ENCODE results near the gene MYL6.
"Not testable (repeated sequence)": the region's sequence is repeated elsewhere in the genome, so short reads cannot be mapped to it uniquely, and the experiment has no call there.

MYL6 gene

DNA sequence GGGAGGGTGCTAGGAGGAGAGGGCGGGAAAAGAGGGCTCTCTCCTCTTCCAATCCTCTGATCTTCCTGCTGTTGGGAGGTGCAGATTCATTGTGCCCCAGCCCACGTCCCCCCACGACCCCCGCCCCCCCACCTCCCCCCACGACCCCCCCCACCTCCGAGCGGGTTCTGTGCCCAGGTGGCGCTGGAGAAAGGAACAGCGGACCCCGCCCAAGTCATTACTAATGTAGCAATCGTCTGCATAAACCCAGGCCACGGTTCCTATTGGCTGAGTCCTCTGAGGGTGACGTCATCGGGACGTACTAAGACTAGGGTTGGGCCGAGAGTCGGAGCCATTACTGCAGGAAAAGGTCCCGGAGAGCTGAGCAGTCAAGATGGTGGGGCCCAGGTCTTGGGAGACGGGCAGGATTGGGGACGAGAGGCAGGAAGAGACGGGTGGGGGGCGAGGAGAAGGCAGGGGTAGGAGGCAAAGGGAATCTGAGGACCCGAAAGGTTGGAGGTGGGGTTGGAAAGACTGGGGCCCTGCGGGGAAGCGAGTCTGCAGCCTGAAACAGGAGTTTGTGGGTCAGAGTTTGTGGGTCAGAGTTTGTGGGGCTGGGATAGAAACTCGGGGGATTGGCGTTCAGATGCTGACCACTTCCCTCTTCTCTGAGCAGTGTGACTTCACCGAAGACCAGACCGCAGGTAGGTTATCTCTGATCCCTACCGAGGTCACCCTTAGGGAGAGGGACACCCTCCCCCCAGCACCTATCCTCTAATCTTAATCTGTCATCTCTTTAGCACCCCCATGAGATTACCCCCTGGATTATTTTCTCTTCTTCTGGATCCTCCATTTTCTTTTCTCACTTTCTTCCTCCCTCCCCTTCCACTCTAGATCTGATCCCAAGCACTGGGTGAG is at the start of gene MYL6:
TSS of gene MYL6 (plus strand) at position 331 of the 897 bp plus-strand sequence. CDS start at position 374, 43 bp downstream.
- peak; percentile 98 for DNase-seq (ENCODE audit: low read depth, low spot score)

DNA sequence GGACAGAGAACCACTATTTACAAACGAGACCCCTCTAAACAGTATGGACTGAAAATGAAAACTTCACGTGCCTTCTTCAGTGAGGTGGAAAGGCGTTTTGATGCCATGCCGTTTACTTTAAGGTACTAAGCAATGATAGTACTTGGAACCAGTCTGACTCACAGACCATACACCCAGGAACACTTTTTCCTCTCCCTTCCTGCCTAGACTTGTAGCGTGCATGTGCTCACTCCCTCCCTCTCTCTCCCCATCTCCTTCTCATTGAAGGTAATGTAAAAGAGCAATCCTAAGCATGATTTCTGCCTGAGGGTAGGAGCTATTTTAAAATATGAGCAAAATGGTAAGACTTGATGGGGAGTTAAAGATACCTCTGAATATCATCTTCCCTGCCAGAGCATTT is 47.6 kb upstream of the MYL6 start:
- no peak for DNase-seq (ENCODE audit: low read depth, low spot score)

DNA sequence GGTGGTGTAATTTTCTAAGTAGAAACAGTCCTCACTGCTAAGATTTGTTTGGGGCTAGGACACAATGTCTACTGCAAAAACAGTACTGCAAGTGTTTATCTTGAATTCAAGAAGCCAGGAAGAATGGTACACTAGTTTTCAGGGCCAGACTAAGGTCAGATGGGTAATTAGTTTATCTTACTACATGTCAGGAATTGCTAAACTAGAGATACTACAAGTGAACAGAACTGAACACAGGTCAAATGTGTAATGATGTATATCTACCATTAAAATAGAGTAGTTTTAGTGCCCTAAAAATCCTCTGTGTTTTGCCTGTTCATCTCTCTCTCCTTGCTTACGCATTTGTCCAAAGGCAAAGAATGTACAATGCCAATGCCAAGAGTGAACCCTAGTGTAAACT is 44.1 kb upstream of the MYL6 start:
- no peak for DNase-seq (ENCODE audit: low read depth, low spot score)

DNA sequence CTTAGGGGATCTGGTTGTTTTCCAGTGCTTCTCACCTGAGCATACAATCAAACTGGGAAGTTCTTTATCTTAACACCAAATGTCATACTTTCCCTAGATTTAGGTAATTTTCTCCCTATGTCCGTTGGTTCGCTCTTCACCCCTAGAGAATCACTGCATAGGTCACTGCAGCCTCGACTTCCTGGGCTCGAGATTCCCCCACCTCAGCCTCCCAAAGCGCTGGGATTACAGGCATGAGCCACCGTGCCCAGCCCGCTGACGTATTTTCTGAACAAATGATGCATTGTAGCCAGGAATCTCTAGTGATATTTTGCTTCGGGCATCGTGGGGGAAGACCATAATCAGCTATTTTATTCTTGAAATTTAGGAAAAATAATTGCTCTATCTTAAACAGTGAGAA is 42.8 kb upstream of the MYL6 start:
- DNase-seq (ENCODE audit: low read depth, low spot score) = peak; percentile 28

DNA sequence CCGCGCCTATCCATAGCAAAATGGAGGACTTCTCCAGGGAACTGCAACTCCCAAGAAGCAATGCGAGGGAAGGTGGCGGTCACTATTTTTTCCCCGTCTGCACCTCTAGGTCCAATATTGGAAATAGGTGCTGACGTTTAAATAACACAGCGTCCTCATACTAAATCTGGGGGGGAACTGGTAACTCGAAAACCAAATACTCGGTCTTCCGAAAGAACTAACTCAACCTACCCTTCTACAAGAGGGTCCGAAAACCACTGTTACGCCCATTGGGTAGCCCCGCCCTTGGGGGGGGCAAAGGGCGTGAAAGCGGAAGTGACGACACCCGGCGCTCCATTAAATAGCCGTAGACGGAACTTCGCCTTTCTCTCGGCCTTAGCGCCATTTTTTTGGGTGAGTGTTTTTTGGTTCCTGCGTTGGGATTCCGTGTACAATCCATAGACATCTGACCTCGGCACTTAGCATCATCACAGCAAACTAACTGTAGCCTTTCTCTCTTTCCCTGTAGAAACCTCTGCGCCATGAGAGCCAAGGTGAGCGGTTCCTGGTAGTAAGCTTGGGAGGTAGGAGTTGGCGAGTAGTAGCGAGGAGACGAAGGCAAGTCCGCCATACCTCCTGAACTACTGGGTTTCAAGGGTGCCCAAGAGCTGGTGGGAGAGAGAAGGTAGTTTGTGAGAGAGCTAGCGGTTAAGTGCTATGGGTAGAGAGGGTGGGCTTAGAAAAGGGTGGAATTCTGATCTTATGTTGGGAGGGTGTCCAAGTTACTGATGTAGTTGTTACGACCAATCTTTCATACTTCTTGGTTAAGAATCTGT is 41.7 kb upstream of the MYL6 start, which contains the start of gene RPL41:
TSS of gene RPL41 (plus strand) at position 367 of the 815 bp plus-strand sequence.
- peak; percentile 97 for DNase-seq (ENCODE audit: low read depth, low spot score)

DNA sequence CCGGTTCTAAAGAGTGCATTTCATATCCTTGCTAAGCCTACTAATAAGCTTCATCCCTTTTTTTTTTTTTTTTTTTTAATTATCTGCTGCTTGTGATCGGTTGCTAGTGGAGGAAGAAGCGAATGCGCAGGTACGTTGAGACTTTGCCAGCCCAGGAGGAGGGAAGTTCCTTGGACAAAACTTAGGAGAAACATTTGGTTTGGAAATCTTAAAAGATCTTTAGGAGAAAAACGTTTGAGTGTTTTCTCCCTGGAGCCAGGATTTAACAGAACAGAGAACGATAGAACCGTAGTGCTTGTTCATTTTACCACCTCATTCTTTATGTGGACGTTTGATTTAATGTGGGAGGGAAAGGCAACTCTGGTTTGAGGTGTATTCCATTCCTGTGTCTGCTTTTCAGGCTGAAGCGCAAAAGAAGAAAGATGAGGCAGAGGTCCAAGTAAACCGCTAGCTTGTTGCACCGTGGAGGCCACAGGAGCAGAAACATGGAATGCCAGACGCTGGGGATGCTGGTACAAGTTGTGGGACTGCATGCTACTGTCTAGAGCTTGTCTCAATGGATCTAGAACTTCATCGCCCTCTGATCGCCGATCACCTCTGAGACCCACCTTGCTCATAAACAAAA is 41.0 kb upstream of the MYL6 start:
- DNase-seq (ENCODE audit: low read depth, low spot score) = not testable (repeated sequence)

DNA sequence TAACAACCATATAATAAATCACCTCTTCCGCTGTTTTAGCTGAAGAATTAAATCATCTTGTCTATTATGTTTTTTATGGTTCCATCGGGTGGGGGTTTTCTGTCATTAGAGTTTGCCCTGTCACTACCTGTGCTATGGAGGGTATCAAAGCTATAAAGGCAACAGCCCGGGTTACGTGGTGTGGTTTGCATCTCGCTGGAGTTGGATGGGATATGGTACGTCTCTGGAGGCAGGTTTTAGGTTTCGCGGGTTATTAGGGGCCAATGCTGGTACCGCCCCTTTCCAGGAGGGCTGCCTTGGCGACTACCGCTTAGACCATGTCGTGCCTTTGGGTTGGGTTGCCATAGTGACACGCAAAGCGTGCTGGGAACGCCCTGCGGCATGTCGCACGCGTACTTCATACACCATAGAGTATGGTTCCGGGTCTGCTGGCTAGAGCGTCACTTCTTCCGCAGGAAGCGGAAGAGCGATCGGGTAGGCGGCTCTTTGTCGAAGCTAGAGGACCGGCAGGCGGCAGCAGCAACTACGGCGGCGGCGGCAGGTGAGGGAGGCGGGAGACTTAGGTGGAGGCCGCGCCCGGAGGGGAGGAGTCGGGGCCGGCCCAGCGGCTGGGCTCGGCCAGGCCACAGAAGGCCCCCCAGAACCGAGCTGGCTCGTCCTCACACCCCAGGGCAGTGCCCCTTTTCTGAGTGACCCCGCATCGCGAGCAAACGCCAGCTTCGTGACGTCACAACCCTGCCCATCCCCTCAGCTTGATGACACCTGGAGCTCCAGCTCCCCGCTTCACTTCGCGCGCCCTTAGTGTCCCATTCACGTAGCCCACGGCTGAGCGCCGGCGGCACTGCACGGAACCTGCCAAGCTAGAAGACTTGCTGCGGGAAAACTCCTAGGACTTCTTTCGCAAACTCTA is 40.1 kb upstream of the MYL6 start, which contains the start of gene ZC3H10:
TSS of gene ZC3H10 (plus strand) at position 489 of the 910 bp plus-strand sequence. CDS start 2,297 bp downstream, outside the sequence.
- DNase-seq (ENCODE audit: low read depth, low spot score) = peak; percentile 100

DNA sequence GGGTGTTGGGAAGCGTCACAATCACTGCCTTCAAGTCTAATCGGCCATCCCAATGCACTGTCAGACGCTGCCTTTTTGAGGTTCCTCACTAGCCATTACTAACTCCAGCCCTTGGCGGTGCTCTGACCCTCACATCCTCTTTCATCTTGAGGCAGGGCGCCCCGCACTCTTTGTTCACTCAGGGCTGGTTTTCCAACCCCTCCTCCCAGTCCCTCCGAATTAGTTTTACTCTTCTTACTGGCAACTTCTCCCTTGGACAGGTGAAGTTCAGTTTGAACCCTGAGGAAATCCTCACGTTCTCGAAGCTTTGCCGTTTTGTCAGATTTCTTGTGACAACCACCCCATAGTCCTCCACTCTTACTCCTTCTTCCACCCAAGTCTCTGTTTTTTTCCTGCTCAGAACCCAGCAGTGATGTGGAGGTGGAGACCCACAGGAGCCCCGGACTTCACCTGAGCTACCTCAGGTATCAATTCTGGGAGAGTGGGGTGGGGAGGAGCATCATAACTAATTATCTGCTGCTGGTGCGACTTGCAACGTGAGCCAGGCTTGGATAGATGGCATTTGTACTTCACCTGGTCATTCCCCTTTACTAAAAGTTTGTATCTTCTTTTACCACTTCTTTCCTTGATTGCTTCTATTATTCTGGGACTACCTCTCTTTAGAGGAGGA is 39.3 kb upstream of the MYL6 start:
- DNase-seq (ENCODE audit: low read depth, low spot score) = no peak

DNA sequence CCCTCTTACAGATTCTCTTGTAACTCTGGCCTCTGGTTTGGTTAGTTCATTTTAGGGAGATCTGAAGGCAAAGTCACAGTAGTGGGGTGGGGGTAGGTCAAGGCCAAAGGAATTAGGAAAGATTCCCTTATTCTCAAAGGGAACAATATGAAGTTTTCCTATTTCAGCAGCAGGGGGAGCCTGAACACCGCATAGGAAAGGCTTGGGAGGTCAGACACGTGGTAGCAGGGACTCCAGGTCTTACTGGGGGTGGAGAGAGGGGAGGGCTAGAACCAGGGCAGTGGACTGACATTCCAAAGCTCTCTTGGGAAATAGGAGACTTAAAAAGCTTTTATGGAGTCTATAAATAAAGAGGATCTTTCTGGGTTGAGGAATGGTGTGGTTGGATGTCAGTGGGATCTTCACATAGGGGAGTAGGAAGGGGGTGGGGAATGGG is 38.8 kb upstream of the MYL6 start:
- peak; percentile 90 for DNase-seq (ENCODE audit: low read depth, low spot score)

DNA sequence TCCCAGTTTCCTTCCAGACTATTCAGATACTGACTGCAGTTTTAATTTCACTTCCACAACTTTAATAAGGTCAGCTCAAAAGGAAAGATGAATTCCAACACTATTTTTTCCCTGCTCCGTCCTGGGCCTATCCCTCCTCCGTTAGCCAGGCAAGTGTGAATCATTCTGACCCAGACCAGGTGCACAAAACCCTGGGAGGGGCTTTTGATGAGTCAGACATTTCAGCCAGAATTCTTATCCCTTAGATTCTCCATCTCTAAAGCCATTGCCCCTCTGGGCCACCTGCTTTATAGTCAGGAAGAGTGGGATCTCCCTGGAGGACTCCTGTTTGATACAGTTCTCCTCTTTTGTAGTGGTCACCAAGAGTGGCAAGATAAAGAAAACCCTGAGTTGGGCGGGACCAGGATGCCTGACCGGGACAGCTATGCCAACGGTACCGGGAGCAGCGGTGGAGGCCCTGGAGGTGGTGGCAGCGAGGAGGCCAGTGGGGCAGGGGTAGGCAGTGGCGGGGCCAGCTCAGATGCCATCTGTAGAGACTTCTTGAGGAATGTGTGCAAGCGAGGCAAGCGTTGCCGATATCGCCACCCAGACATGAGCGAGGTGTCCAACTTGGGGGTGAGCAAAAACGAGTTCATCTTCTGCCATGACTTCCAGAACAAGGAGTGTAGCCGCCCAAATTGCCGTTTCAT is 37.9 kb upstream of the MYL6 start:
- peak; percentile 45 for DNase-seq (ENCODE audit: low read depth, low spot score)

DNA sequence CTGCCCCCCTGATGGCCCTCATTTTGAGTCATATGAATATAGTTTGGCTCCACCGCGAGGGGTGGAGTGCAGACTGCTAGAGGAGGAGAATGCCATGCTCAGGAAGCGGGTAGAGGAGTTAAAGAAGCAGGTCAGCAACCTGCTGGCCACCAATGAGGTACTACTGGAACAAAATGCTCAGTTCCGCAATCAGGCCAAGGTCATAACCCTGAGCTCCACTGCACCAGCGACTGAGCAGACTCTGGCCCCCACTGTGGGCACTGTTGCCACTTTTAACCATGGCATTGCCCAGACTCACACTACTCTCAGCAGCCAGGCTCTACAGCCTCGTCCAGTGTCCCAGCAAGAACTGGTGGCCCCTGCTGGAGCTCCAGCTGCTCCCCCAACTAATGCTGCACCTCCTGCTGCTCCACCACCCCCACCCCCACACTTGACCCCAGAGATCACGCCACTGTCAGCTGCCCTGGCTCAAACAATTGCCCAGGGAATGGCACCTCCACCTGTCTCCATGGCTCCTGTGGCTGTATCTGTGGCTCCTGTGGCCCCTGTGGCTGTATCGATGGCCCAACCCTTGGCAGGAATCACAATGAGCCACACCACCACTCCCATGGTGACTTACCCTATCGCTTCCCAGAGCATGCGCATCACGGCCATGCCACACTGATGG is 36.8 kb upstream of the MYL6 start:
- DNase-seq (ENCODE audit: low read depth, low spot score) = no peak

DNA sequence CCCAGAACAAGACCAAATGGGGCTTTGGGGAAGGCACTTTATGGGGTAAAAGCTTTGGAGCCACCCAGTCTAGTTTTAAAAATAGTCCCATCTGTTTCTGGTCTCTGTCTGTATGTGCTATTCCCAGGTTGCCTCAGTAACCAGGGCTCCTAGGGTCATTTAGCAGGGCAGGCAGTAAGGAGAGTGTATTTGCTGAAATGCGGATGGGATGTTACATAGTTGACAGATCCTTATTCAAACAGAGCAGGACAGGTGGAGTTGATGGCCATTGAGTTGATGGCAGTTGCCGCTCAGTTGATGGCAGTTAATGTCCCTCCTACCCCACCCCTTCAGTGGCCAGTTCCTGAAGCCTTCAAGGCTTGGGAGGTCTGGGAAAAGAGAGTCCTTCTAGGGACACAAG is 35.5 kb upstream of the MYL6 start:
- DNase-seq (ENCODE audit: low read depth, low spot score) = no peak

DNA sequence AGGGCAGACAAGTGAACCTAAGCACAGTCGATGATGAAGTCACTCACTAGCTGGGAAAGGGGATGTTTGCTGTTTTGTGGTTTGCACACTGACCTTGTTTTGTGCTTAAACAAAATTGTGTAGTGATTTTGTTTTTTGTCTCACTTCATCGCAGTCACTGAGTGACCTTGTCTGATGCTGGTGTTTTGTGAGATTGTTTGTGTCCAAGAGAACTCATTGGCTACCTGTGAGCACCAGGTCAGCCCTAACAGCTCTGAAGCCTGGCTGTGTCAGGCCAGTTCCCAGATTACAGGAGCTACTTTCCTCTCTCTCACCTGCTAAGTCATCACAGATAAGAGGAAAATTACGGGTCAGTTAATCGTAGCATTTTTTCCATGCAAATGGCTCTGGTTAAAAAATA is 34.0 kb upstream of the MYL6 start:
- no peak for DNase-seq (ENCODE audit: low read depth, low spot score)

DNA sequence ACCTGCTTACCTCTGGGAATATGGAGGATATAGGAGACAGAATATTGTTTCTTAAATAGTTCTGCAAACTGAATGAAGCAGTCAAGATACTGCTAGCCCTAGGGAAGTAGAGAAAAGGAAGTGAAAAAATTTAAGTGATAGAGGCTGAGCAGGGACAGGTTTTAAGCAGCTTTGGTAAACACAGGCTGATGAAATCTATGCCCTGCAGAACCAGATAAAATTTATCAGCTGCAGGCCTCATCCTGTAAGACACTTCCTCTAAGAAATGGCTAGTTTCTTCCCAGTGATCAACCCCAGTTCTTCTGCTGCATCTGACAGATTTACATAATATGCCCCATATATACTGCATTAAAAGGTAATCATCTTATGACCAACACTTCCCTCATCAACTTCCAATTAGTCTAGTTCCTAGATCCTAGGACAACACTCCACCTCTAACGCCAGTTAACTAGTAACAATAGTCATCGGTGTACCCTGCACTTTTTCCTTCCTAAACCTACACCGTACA is 31.4 kb upstream of the MYL6 start:
- DNase-seq (ENCODE audit: low read depth, low spot score) = no peak

DNA sequence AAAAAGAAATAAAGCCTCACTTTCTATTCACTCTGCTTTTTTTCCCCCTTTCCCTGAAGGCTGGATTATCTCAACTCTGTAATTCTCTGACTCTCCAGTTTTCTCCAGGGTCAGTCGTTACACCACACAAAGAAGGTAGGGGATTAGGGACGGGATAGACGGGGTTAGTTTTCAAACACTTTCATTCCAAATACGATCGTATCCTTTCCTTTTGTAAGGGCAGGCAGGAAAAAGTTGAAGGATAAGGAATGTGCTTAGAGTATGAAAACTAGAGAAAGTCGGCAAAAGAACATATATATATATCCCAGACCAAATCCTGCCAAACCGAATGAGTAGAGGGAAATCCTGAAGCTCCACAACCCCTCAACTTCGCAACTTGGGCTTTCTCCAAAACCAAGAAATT is 30.7 kb upstream of the MYL6 start:
- DNase-seq (ENCODE audit: low read depth, low spot score) = no peak

DNA sequence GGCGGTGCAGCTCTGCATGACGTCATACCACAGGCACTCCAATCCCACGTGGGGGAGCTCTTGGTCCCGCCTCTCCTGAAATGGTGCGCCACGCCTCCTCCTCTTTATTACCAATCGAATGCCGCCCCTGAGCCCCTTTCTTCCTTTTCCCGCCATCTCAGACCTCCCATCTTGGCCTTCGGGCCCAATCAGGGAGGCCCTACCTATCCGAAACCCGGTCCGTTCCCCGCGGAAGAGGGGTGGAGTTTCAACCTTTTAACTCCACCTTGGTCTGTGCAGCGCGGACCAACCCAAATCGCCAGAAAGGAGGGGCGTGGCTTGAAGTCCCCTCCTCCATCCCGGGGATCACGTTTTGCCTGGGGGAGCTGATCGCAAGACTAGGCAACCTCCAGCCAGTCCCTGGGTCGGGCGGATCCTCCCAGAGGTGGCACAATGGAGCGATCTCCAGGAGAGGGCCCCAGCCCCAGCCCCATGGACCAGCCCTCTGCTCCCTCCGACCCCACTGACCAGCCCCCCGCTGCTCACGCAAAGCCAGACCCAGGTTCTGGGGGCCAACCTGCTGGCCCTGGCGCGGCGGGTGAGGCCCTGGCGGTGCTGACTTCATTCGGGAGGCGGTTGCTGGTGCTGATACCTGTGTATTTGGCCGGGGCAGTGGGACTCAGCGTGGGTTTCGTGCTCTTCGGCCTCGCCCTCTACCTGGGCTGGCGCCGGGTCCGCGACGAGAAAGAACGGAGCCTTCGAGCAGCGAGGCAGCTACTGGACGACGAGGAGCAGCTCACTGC is 30.1 kb upstream of the MYL6 start, which contains the start of gene ESYT1:
TSS of gene ESYT1 (plus strand) at position 380 of the 782 bp plus-strand sequence. CDS start at position 433, 53 bp downstream.
- peak; percentile 100 for DNase-seq (ENCODE audit: low read depth, low spot score)

DNA sequence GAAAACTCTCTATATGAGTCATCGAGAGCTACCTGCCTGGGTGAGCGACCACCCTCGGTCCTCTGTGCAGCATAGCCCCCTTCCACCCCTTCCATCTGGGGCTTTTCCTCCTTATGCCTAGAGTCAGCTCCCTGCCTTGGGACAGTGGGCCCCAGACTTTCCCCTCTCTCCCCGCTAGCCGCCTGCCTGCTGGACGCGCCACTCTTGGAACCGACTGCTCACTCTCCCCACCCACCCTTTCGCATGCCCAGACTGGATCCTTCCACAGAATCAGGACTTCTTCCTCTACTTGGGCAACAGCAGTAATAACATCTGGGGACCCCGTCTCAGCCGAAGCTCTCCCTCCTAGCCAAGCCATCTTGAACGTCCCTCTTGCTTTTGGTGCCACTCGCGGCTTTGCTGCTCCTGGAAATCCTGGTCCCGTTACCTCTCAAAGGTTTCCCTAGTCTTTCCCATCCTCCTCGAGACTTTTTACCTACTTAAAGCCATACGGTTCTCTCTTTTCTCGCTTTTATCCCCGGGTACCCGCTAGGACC is 29.4 kb upstream of the MYL6 start:
- DNase-seq (ENCODE audit: low read depth, low spot score) = peak; percentile 57

Measured in astrocyte of the hippocampus (primary cell).